ENCODE data around the gene NEBL. TPM values are rescaled to one million over a fixed set of nuclear protein-coding genes. Genes with fewer than 3 reads are reported as not detected.

NEBL gene
- total RNA-seq, 4 donors from 2014 or later = 9.8 to 33.0 (median 16.4) TPM

DNA sequence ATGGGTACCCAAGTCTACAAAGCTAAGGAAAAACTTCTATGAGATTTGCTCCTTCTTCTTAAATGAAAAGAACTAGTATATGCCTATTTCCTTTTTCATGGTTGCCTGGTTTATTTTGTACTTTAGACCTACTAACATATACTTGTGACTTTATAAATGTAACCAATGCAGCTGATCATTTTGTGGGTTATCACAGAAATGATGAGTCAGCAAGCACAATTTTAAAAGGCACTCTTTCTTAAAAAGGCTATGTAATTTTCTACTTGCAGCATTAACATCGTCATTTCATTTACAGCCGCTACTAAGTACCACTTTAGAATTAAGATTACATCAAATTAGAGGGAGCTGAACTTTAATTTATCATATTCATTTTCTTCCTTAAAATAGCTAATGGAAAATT, 13.6 kb downstream of the NEBL start:
- TF ChIP-seq CTCF (IDR thresholded peaks at IDR 0.05) (no peak), POLR2A (IDR thresholded peaks at IDR 0.05) (no peak)
- no peak for DNase-seq
- Histone ChIP-seq H3K4me1 (no peaks in the 10 kb centered on the region), H3K4me3 (no peak overlapping the region), H3K27me3 (no peaks in the 10 kb centered on the region), H3K36me3 (no peaks in the 10 kb centered on the region), H3K27ac (no peak overlapping the region), H3K9me3 (no peaks in the 10 kb centered on the region)

GRCh38 chr10:20882091-20882490, 15.0 kb downstream of the NEBL start:
- H3K4me1 ChIP-seq = no peaks in the 10 kb centered on the region
- H3K27me3 ChIP-seq = no peaks in the 10 kb centered on the region
- no peaks in the 10 kb centered on the region for H3K36me3 ChIP-seq
- no peak for TF ChIP-seq CTCF (IDR thresholded peaks at IDR 0.05)
- no peak for TF ChIP-seq POLR2A (IDR thresholded peaks at IDR 0.05)
- no peak overlapping the region for H3K27ac ChIP-seq
- DNase-seq = no peak
- no peak overlapping the region for H3K4me3 ChIP-seq
- no peaks in the 10 kb centered on the region for H3K9me3 ChIP-seq

- H3K4me3 ChIP-seq = no peak overlapping the region
- no peak for DNase-seq
- TF ChIP-seq POLR2A (IDR thresholded peaks at IDR 0.05) = no peak
- TF ChIP-seq CTCF (IDR thresholded peaks at IDR 0.05) = no peak
- H3K9me3 ChIP-seq = no peaks in the 10 kb centered on the region
- no peaks in the 10 kb centered on the region for H3K36me3 ChIP-seq
- no peak overlapping the region for H3K27ac ChIP-seq
- H3K27me3 ChIP-seq = no peaks in the 10 kb centered on the region
- H3K4me1 ChIP-seq = no peaks in the 10 kb centered on the region
Measured at GRCh38 chr10:20879136-20879535, 18.0 kb downstream of the NEBL start.

DNA sequence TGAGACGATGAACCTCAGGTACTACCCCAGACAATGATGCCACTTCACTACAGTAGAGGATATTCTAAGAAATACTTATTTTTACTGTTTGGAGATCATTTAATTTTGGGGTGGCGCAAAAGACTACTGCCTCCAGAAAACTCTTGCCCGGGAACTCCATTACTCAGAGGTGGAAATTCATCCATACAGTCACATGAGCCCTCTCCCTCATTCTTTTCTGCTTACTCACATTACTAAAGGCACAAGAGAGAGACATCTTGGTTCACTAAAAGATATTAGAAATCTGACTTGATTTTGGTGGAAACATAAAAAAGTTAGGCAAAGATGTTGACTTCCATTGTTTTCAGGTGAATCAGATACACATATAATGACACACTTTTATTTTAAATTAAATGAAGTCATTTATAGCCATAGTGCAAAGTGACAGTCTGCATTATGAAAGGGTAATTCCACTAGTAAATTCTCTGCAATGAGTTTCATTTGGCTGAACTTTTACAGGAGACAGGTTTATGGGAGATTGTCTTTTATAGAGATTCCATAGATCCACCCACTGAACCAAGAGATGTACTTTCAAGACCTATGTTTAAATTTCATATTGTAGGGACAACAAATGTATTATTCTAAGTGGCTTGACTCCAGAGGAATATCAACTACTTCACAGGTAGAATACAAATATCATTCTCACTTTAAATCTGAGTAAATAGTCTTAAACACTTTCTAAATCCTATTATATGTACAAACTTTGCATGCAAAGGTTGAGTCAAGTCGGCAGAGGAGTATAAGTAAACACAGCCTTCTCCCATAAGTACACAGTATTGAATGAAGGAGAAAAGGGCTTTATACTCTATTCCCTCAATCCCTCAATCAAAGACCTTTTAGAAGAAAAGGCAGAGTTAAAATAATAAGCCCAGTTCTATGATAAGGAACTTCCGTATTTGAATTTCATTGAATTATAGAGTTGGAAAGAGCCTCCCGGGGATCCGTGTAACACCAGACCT, 18.8 kb downstream of the NEBL start:
- Histone ChIP-seq H3K4me3 (no peak overlapping the region), H3K9me3 (no peaks in the 10 kb centered on the region), H3K36me3 (no peaks in the 10 kb centered on the region), H3K27me3 (no peaks in the 10 kb centered on the region), H3K4me1 (no peaks in the 10 kb centered on the region), H3K27ac (no peak overlapping the region)
- no peak for DNase-seq
- TF ChIP-seq CTCF (IDR thresholded peaks at IDR 0.05) = no peak
- no peak for TF ChIP-seq POLR2A (IDR thresholded peaks at IDR 0.05)

DNA sequence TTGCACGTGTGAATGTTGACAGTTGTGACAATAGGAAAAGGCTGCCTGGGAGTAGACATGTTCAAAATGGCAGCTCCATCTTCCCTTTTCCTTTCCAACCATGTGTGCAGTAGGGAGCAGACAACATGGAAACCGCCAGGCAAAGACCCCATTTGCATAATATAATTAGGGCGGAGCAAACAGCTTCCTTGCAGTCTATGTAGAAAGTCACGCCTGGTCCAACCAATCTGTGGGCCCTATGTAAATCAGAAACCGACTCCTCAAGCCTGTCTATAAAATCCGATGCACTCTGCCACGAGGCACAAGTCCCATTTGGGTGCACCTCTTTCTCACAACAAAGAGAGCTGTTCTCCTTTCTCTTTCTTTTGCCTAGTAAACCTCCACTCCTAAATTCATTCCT, 19.6 kb downstream of the NEBL start:
- Histone ChIP-seq H3K27me3 (no peaks in the 10 kb centered on the region), H3K27ac (no peak overlapping the region), H3K4me1 (no peaks in the 10 kb centered on the region), H3K9me3 (no peaks in the 10 kb centered on the region), H3K4me3 (no peak overlapping the region), H3K36me3 (no peaks in the 10 kb centered on the region)
- no peak for DNase-seq
- no peak for TF ChIP-seq CTCF (IDR thresholded peaks at IDR 0.05)
- no peak for TF ChIP-seq POLR2A (IDR thresholded peaks at IDR 0.05)
